Right lobe of liver (tissue), 6 donors: ENCODE results near the gene KLHL17. TPM values are rescaled to one million over a fixed set of nuclear protein-coding genes. Genes with fewer than 3 reads are reported as not detected.
A peak's percentile ranks its signal among the peaks of the same experiment; 100 is the strongest.

ENCODE experiments used
- ATAC-seq, 4 donors: fragments of 200-7000 bp; cut with Tn5 transposase; one replicate each; pipeline ENCODE4 v1.9.1; 2020; ENCODE audit warnings: mild to moderate bottlenecking in 4 of 4, moderate library complexity in 4 of 4
- DNase-seq, 3 donors: peaks; one replicate each; pipeline ENCODE4 v3.0.0-alpha.2; 2020
- H3K27ac ChIP-seq, 3 donors: fragments of 200-600 bp; one replicate each; pipeline ENCODE4 v1.8.0; 2022
- H3K27me3 ChIP-seq, 2 donors: fragments of 200-600 bp; one replicate each; pipeline ENCODE4 v1.8.0; 2022
- H3K36me3 ChIP-seq, 4 donors: fragments of 200-600 bp; sonication (generic) in 1 of 4; one replicate each; pipeline versions ENCODE4 v1.5.1 to v1.8.0; 2017 to 2022; ENCODE audit warnings: control low read depth in 1 of 4
- H3K4me1 ChIP-seq, 4 donors: fragments of 200-600 bp; sonication (generic) in 1 of 4; one replicate each; pipeline versions ENCODE4 v1.5.1 to v1.8.0; 2017 to 2022; ENCODE audit warnings: control low read depth in 1 of 4
- H3K4me3 ChIP-seq, 3 donors: fragments of 200-600 bp; one replicate each; pipeline ENCODE4 v1.8.0; 2022
- H3K9me3 ChIP-seq, 4 donors: fragments of 200-600 bp; sonication (generic) in 1 of 4; one replicate each; pipeline versions ENCODE4 v1.5.1 to v1.8.0; 2017 to 2022; ENCODE audit warnings: control low read depth in 1 of 4
- CTCF ChIP-seq, 4 donors: fragments of 200-600 bp in 3 of 4; fragments of 450-650 bp in 1 of 4; IDR thresholded peaks; one replicate each; pipeline versions ENCODE4 v1.5.1 to v1.8.0; 2016 to 2022; ENCODE audit warnings: antibody characterized with exemption in 4 of 4, mild to moderate bottlenecking in 2 of 4
- POLR2A ChIP-seq: fragments of 450-650 bp; IDR thresholded peaks from one replicate; pipeline ENCODE4 v1.6.1; 2017; ENCODE audit warnings: antibody characterized with exemption, mild to moderate bottlenecking
- WGBS: methylation state at CpG from one replicate; pipeline ENCODE4 v1.1.6; 2018; ENCODE audit warnings: low coverage, low lambda C conversion rate; ENCODE audit not compliant: insufficient coverage; ENCODE audit errors: missing lambda C conversion rate; 5-methylcytosine and 5-hydroxymethylcytosine counted together
- intact Hi-C, 2 donors: fragments of 100-400 bp; cut with DNase I; formaldehyde crosslinking; loops; one replicate each; pipeline versions ENCODE4 v1.11.2 to v1.14.1; 2022
- total RNA-seq, 6 experiments: library from RNA; depleted of rRNA in 2 of 6; stranded (reverse); fragments of >200 nt in 2 of 6; fragmentation: NEBNext Ultra II Directional in 3 of 6; extraction: Animal tissue kit (Norgen Biotek cat#: 25700) in 3 of 6; gene quantifications; one replicate each; pipeline versions ENCODE4 v1.1.0 to v1.2.4, GENCODE V29; 2016 to 2023
- donor health status: DM: no; HTN: yes; CAD: no.
- donor health status: DM: no; HTN: no; CAD: no.
- donor health status: DM: no; HTN: no; CAD: no.
- donor health status: DM: no; HTN: yes; CAD: no.
- donor health status: DM: no; HTN: yes; CAD: no.

Gene KLHL17
- total RNA-seq, 6 experiments from 2014 or later: 1.9 to 6.7 (median 4.3) TPM

DNA sequence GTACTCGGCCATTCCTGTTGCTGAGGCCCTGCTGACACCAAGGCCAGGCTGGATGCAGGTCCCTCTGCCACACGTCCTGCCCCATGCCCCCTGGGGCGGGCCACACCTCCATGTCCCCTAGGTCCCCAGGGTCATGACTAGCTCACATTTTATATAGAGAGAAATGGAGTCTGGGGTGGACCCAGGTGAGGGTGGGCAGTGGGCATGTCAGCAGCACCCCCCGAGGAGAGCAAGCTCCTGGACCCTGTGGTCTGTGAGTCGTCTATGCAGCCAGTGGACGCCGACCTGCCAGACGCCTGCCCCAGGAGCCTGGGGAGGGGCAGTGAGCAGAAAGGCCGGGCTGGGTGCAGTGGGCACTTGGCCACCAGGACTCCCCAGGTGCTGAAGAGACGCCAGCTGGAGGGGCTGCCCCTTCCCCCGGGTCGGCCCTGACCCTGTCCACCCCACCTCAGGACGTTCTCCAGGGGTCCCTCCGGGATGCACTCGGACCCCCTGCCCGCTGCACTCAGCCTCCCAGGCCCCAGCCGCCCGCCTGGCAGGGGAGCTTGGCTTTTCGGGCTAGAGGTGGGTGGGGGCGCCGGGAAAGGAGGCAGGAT lies 20.8 kb upstream of the KLHL17 start:
- no peaks in the 10 kb centered on the region for H3K9me3 ChIP-seq
- DNase-seq: no peak
- no peak overlapping the region for H3K27ac ChIP-seq
- H3K4me3 ChIP-seq: no peak overlapping the region
- peaks cover 0 to 24% (median 6%) of the 10 kb centered on the region in 4 donors for H3K4me1 ChIP-seq
- no peaks in the 10 kb centered on the region for H3K36me3 ChIP-seq
- ATAC-seq: no peak
- no CpG with 5 or more reads among the region's 21 CpGs for WGBS
- no peak for TF ChIP-seq POLR2A
- TF ChIP-seq CTCF (IDR thresholded peaks at IDR 0.05): no peak
- H3K27me3 ChIP-seq: peaks cover 0 to 16% of the 10 kb centered on the region in 2 donors
- intact Hi-C loops: no loop called here

- no peaks in the 10 kb centered on the region for H3K36me3 ChIP-seq
- no peaks in the 10 kb centered on the region for H3K9me3 ChIP-seq
- WGBS: 0% methylated on average over 1 of the region's 86 CpGs
- ATAC-seq (peak; percentile 1 to 26 (median 16)), DNase-seq (peak in 1 of 3 donors; percentile 66)
- H3K4me3 ChIP-seq: peak overlapping the region in 2 of 3 donors; percentile 9 to 26
- peak overlapping the region in 1 of 3 donors; percentile 60 for H3K27ac ChIP-seq
- no peak for TF ChIP-seq POLR2A
- no peak for TF ChIP-seq CTCF (IDR thresholded peaks at IDR 0.05)
- intact Hi-C loops: no loop called here
- H3K4me1 ChIP-seq: peaks cover 0 to 22% (median 6%) of the 10 kb centered on the region in 4 donors
- peaks cover 0 to 16% of the 10 kb centered on the region in 2 donors for H3K27me3 ChIP-seq
Measured at GRCh38 chr1:940107-941014, 20.0 kb upstream of the KLHL17 start.

- Histone ChIP-seq H3K4me3 (peak overlapping the region in 2 of 3 donors; percentile 26 to 30), H3K27me3 (peaks cover 0 to 16% of the 10 kb centered on the region in 2 donors), H3K9me3 (no peaks in the 10 kb centered on the region), H3K4me1 (peaks cover 0 to 18% (median 6%) of the 10 kb centered on the region in 4 donors), H3K27ac (peak overlapping the region in 1 of 3 donors; percentile 60), H3K36me3 (no peaks in the 10 kb centered on the region)
- DNase-seq: no peak
- intact Hi-C loops: no loop called here
- 0% methylated on average over 13 of the region's 36 CpGs for WGBS
- peak in 1 of 4 donors; percentile 2 for ATAC-seq
- TF ChIP-seq CTCF (IDR thresholded peaks at IDR 0.05): no peak
- TF ChIP-seq POLR2A: no peak
Measured at GRCh38 chr1:941015-941587, 19.3 kb upstream of the KLHL17 start.

GRCh38 chr1:941588-942383 lies 18.6 kb upstream of the KLHL17 start:
- 0% methylated on average over 27 of the region's 98 CpGs for WGBS
- H3K9me3 ChIP-seq: no peaks in the 10 kb centered on the region
- H3K27me3 ChIP-seq: peaks cover 0 to 16% of the 10 kb centered on the region in 2 donors
- H3K36me3 ChIP-seq: no peaks in the 10 kb centered on the region
- H3K4me1 ChIP-seq: peaks cover 0 to 18% (median 6%) of the 10 kb centered on the region in 4 donors
- H3K4me3 ChIP-seq: peak overlapping the region; percentile 21 to 30 (median 27)
- peak in 2 of 3 donors; percentile 69 to 76 for DNase-seq
- H3K27ac ChIP-seq: peak overlapping the region in 1 of 3 donors; percentile 60
- intact Hi-C loops: no loop called here
- ATAC-seq: peak; percentile 48 to 53 (median 51)
- TF ChIP-seq CTCF (IDR thresholded peaks at IDR 0.05) (no peak), POLR2A (no peak)
